GM12878 (cell line): Measurements from ENCODE around the gene C10orf143. TPM values are rescaled to one million over a fixed set of nuclear protein-coding genes. Genes with fewer than 3 reads are reported as not detected.
A peak's percentile ranks its signal among the peaks of the same experiment; 100 is the strongest.

Experiments used
- ATAC-seq: fragments of 200-7000 bp; cut with Tn5 transposase; 3 replicates; pipeline ENCODE4 v1.9.1; 2020; ENCODE audit warnings: mild to moderate bottlenecking, moderate library complexity
- BruUV-seq: library from RNA; stranded (reverse); fragments of 400-500 nt; replicated peaks from 2 replicates; lab custom pipeline; 2021; lab: Mats Ljungman, UMichigan
- CTCF ChIA-PET: fragments of 300-600 bp; sonication (Branson Sonifier 250); formaldehyde crosslinking; extraction: SDS; loops from one replicate; lab custom pipeline; 2021; ENCODE audit warnings: inconsistent platforms; lab: Yijun Ruan, JAX
- POLR2A ChIA-PET: fragments of 350-600 bp; formaldehyde crosslinking; extraction: SDS; loops from one replicate; lab custom pipeline; 2021; ENCODE audit warnings: inconsistent platforms; lab: Charles Lee
- RAD21 ChIA-PET: fragments of 300-600 bp; sonication (Branson Sonifier 250); formaldehyde crosslinking; loops from one replicate; lab custom pipeline; 2023; ENCODE audit warnings: antibody characterized with exemption; ENCODE audit not compliant: unreplicated experiment; lab: Charles Lee
- SMC1A ChIA-PET: fragments of 300-600 bp; sonication (Branson Sonifier 250); formaldehyde crosslinking; loops from one replicate; lab custom pipeline; 2023; ENCODE audit not compliant: unreplicated experiment, uncharacterized antibody; lab: Charles Lee
- DNase-seq: peaks from one replicate; pipeline ENCODE4 v3.0.0-alpha.2; 2011; ENCODE audit warnings: low read depth, low spot score
- FAIRE-seq: peaks from 3 replicates; lab custom pipeline; 2011; peaks lifted over from hg19 to GRCh38; lab: Jason Lieb, UNC
- H2AFZ ChIP-seq: 2 replicates; pipeline ENCODE4 v1.6.0; 2011; ENCODE audit warnings: low read depth, low read length, control low read depth; ENCODE audit not compliant: control insufficient read depth
- H3K27ac ChIP-seq: 2 replicates; pipeline ENCODE4 v1.5.1; 2011; ENCODE audit warnings: control low read depth; ENCODE audit not compliant: control insufficient read depth, insufficient read depth
- H3K27me3 ChIP-seq, 2 experiments: replicated peaks in 1 of 2; 2 replicates each; pipeline versions ENCODE4 v1.6.0 to v1.6.1; 2011; ENCODE audit warnings: low read length in 1 of 2; ENCODE audit not compliant: control insufficient read depth in 2 of 2, insufficient read depth in 2 of 2
- H3K36me3 ChIP-seq, 2 experiments: 2 replicates each; pipeline ENCODE4 v1.5.1; 2011; ENCODE audit warnings: low read length in 1 of 2; ENCODE audit not compliant: control insufficient read depth in 2 of 2, insufficient read depth in 2 of 2
- H3K4me1 ChIP-seq: 2 replicates; pipeline ENCODE4 v1.6.1; 2011; ENCODE audit warnings: mild to moderate bottlenecking, low read length, moderate library complexity, mixed read lengths; ENCODE audit not compliant: control insufficient read depth, insufficient read depth
- H3K4me2 ChIP-seq: 2 replicates; pipeline ENCODE4 v1.6.0; 2011; ENCODE audit warnings: control low read depth; ENCODE audit not compliant: control insufficient read depth, insufficient read depth
- H3K4me3 ChIP-seq: fragments of 200-600 bp; sonication (generic); 2 replicates; pipeline ENCODE4 v1.5.1; 2016
- H3K79me2 ChIP-seq: 2 replicates; pipeline ENCODE4 v1.6.0; 2011; ENCODE audit warnings: low read length; ENCODE audit not compliant: control insufficient read depth, insufficient read depth
- H3K9ac ChIP-seq: 2 replicates; pipeline ENCODE4 v1.8.0; 2011; ENCODE audit warnings: low read length, control low read depth, mixed read lengths; ENCODE audit not compliant: control insufficient read depth, insufficient read depth
- H3K9me3 ChIP-seq: replicated peaks from 3 replicates; pipeline ENCODE4 v1.5.1; 2011; ENCODE audit warnings: mild to moderate bottlenecking, low read length; ENCODE audit not compliant: control insufficient read depth, insufficient read depth
- H4K20me1 ChIP-seq: 2 replicates; pipeline ENCODE4 v1.6.0; 2011; ENCODE audit not compliant: control insufficient read depth, insufficient read depth
- EGR1 ChIP-seq, 2 experiments: IDR thresholded peaks; 1 replicate in 1 of 2; 2 replicates in 1 of 2; pipeline ENCODE4 v1.6.1; 2011 to 2012; ENCODE audit warnings: low read depth in 2 of 2, low read length in 2 of 2, borderline replicate concordance in 1 of 2, mild to moderate bottlenecking in 1 of 2, moderate library complexity in 1 of 2
- FOXK2 ChIP-seq: fragments of 450-650 bp; IDR thresholded peaks from 2 replicates; pipeline ENCODE4 v1.6.1; 2017; ENCODE audit warnings: mild to moderate bottlenecking, moderate library complexity
- NFIC ChIP-seq: IDR thresholded peaks from 2 replicates; pipeline ENCODE4 v1.6.1; 2012; ENCODE audit warnings: low read depth, mild to moderate bottlenecking, inconsistent platforms, low read length, moderate library complexity
- RB1 ChIP-seq: fragments of 450-650 bp; formaldehyde crosslinking; IDR thresholded peaks from 2 replicates; pipeline ENCODE4 v1.6.1; 2017; ENCODE audit warnings: mild to moderate bottlenecking, borderline replicate concordance
- RELA ChIP-seq: fragments of 450-650 bp; IDR thresholded peaks from 2 replicates; pipeline ENCODE4 v1.8.0; 2014; ENCODE audit warnings: borderline replicate concordance; ENCODE audit not compliant: partially characterized antibody
- WGBS: methylation state at CpG from one replicate; pipeline ENCODE4 v1.1.6; 2016; ENCODE audit warnings: low lambda C conversion rate; ENCODE audit not compliant: insufficient replicate concordance, insufficient coverage; ENCODE audit errors: missing lambda C conversion rate; 5-methylcytosine and 5-hydroxymethylcytosine counted together
- in situ Hi-C: fragments of 300-500 bp; cut with MboI; formaldehyde crosslinking; loops from 9 replicates; pipeline ENCODE4 v1.14.3; 2018; ENCODE audit warnings: mixed read lengths
- intact Hi-C: fragments of 100-400 bp; cut with micrococcal nuclease; formaldehyde crosslinking; loops from one replicate; pipeline ENCODE4 v1.14.2; 2022; ENCODE audit not compliant: unreplicated experiment
- polyA plus RNA-seq, 11 experiments: library from polyadenylated mRNA; depleted of rRNA in 4 of 11; unstranded in 6 of 11; stranded (reverse) in 5 of 11; fragments of >200 nt; fragmentation: Nextera tagmentation in 4 of 11; fragmentation: Illumina TruSeq in 1 of 11; extraction: Ambion mirVana in 4 of 11; extraction: Trizol in 1 of 11; gene quantifications; 1 replicate in 1 of 11; 2 replicates in 10 of 11; pipeline versions ENCODE4 v1.2.1 to v1.2.3, GENCODE V29; 2011 to 2016; ENCODE audit warnings: inconsistent platforms in 2 of 11, missing spikeins in 2 of 11, low read depth in 1 of 11
- total RNA-seq, 4 experiments: library from RNA; depleted of rRNA in 3 of 4; stranded (reverse); fragments of >200 nt in 3 of 4; fragmentation: Illumina TruSeq in 1 of 4; extraction: Trizol in 1 of 4; gene quantifications; 2 replicates each; pipeline versions ENCODE4 v1.2.1 to v1.2.3, GENCODE V29; 2013 to 2021

The C10orf143 gene
- total and polyA plus RNA-seq, 10 of the 15 experiments (the other 5 are each of a cell fraction or from before 2014, with no cell fraction given): 0.64 to 7.9 (median 2.6) TPM

GRCh38 chr10:130136226-130137089 is 25.8 kb upstream of the C10orf143 start, which contains the start of gene GLRX3 (continued):
- TF ChIP-seq NFIC: no peak
- no peak for TF ChIP-seq FOXK2
- peak in 1 of 2 experiments; percentile 93; a peak in 2 of 3 replicates for TF ChIP-seq EGR1 (IDR thresholded peaks at IDR 0.05; ENCODE audit: borderline replicate concordance in 1 of 2, low read depth in 2 of 2, low read length in 2 of 2)
- 0 out of 2 replicates have a peak, but pooled peaks have one; percentile 17 for TF ChIP-seq RB1
- TF ChIP-seq, all 136 proteins: peak for 36

- in situ Hi-C loops: no loop called here
- Histone ChIP-seq H3K9ac (peak overlapping the region; percentile 82), H3K79me2 (peaks cover 42% of the 10 kb centered on the region), H2AFZ (peak overlapping the region; percentile 90), H3K27me3 (no peaks in the 10 kb centered on the region; a peak in 1 of 4 replicates), H3K4me1 (peaks cover 24% of the 10 kb centered on the region), H4K20me1 (no peaks in the 10 kb centered on the region), H3K4me2 (peak overlapping the region; percentile 87), H3K27ac (peak overlapping the region; percentile 55; the same call in 1 of the 2 replicates), H3K4me3 (peak overlapping the region; percentile 68; the same call in 1 of the 2 replicates), H3K9me3 (no peaks in the 10 kb centered on the region), H3K36me3 (no peaks in the 10 kb centered on the region)
- ChIA-PET SMC1A (interaction anchor here (1.5 to 2.0 kb wide), 2 partner anchors 8 to 25 kb away, joined by 4 to 11 read pairs; partner anchors contain the start of gene C10orf143), POLR2A (interaction anchor here (3.7 kb wide), 1 partner anchor 25 kb away, joined by 48 read pairs; the partner anchor contains the start of gene C10orf143), CTCF (interaction anchor here (4.0 kb wide), 1 partner anchor 25 kb away, joined by 45 read pairs; the partner anchor contains the start of gene C10orf143), RAD21 (interaction anchor here (1.0 to 4.9 kb wide), 2 partner anchors 8 to 25 kb away, joined by 4 to 55 read pairs; partner anchors contain the start of gene C10orf143)
- FAIRE-seq (no peak), DNase-seq (no peak), ATAC-seq (peak; percentile 32)
- 13% methylated on average over 13 of the region's 17 CpGs for WGBS
- no peak for TF ChIP-seq RELA
- BruUV-seq: no TSS peak
- intact Hi-C loops: loop anchor here (1.0 kb wide), 1 partner anchor 25 kb away; the partner anchor contains the start of gene C10orf143
These were observed 25.1 kb upstream of the C10orf143 start for GRCh38 chr10:130135676-130136225.
